Amniotic stem cell (primary cell): ENCODE data around the gene NCAPH2.

ENCODE experiments used
- DNase-seq: peaks from one replicate; lab custom pipeline; 2025; lab: John Stamatoyannopoulos, UW

Gene NCAPH2

DNA sequence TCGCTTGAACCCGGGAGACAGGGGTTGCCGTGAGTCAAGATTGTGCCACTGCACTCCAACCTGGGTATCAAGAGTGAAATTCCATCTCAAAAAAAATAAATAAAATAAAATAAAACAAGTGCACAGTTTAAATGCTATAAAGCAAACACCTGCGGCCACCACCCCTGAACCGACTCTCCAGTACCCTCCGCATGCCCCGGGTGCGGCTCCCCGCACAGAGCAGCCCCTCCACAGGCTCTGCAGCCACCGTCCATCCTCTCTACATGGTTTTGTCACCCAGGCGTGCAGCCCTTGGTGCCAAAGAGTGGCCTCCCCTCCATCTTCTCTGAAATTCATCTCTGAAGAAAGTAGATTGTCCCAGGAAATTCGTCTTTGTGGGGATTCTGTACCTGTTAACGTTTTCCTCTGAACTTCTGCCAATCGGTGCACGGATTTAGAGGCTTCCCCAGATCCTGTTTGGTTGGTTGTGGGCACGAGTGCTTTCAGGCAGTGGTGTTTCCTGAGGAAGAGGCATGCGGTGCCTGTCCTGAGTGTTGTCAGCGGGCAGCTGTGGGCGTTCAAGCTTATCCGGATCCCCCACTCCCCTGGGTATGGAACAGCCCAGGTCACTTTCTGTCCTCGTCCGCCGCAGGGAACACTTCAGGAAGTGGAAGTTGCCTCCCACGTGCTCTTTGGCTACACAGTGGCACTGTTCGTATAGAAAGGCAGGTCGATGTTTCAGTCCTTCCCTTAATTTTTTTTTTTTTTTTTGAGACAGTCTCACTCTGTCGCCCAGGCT is 17.3 kb upstream of the NCAPH2 start:
- no peak for DNase-seq

DNA sequence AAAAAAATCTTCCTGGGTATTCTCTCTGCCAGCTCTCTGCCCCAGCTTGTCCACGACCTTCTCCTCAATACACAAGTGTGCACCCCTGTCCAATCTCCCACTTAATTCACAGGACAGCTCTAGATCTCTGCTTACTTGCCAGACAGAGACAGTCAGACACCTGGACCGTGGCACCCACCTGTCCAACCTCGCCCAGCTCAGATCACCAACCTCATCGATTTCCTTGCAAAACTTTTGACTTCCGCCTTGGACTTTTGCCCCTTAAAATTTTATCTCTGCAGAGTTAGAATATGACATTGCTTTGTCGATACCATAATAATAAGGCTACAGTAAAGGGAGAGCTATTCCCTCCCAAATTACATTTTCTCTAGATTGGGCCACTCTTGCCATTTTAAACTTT is 10.9 kb upstream of the NCAPH2 start:
- no peak for DNase-seq

DNA sequence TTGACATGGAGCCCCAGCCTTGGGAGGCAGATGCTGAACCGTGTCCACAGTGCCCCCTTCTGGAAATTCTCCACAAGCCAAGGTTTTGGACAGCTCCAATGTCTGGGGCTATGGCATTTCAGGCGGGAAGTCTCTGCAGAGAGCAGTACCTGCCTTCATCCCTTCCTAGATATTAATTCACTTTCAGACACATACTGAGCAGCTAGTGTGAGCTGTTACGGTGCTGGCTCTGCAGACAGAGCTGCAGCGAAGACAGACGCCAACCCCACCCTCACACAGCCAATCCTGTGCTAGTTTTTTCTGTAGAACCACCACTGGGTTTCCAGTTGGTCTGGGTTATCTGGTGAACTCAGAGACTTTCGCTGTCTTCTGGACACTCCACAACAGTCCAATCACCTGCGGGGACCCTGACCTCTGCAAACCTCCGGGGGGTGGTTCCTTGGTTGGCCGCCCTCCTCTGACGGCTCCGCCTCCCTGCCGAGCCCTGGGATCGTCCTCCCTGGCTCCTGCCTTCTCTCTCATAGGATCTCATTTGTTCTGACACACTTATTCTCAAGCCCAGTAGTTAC is 9.6 kb upstream of the NCAPH2 start:
- DNase-seq, result no peak

DNA sequence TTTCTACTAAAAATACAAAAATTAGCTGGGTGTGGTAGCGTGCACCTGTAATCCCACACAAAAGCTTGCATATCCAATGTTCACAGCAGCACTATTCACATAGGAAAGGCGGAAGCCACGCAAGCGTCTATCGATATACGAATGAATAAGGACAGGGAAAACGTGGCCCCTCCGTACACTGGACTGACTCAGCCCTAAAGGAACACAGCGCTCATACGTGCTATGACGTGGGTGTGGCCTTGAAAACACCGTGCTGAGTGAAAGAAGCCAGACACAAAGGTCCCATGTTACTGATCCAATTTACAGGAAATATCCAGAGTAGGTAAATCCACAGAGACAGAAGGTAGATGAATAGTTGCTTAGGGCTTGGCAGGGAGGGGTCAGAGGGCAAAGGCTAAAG is 7.6 kb upstream of the NCAPH2 start:
- DNase-seq, result no peak

DNA sequence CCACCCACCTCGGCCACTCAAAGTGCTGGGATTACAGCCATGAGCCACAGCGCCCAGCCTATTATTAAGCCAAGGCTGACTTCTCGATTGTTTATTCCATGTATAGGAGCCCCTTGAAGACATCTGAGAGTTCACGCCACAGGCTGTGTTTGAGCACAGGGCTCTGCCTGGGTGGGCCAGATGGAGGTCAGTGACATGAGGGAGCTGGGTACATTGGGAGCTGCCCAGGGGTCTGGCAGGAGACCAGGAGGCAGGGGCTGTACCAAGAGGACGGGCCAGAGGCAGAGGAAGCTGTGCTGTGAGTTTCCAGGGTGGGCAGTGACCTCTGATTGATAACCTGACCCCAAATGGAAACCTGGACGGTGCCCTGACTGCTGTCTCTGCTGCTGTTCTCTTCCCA is 5.9 kb upstream of the NCAPH2 start:
- no peak for DNase-seq

GRCh38 chr22:50502628-50503474 is 5.2 kb upstream of the NCAPH2 start:
- no peak for DNase-seq

DNA sequence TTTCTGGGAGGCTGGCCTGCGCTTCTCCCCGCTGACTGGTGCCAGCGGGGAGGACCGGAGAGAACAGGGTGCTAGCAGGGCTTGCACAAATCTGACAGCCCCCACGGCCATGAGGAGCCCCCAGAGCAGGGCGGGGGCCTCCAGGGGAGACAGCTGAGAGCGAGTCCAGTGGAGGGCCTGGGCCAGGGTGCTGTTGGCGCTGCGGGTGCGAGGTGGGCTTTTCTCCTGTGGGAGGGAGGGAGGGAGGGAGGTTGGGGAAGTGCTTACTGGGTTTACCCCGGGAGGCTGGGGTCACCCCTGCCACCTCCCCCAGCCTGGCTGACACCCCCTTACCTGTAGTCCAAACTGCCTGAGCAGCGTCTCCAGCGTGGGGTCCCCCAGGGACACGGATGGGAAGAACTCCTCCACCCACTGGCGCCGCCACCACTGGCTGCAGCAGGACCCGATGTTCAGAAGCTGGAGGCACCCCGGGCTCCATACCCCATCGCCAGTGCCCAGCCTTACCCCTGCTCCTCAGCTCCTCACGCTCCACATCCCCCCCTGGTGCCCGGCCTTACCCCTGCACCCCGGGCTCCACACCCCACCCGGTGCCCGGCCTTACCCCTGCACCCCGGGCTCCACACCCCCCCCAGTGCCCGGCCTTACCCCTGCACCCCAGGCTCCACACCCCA is 4.4 kb upstream of the NCAPH2 start:
- DNase-seq, result no peak

- DNase-seq, result no peak
Observed at GRCh38 chr22:50504369-50505211, 3.4 kb upstream of the NCAPH2 start.

DNA sequence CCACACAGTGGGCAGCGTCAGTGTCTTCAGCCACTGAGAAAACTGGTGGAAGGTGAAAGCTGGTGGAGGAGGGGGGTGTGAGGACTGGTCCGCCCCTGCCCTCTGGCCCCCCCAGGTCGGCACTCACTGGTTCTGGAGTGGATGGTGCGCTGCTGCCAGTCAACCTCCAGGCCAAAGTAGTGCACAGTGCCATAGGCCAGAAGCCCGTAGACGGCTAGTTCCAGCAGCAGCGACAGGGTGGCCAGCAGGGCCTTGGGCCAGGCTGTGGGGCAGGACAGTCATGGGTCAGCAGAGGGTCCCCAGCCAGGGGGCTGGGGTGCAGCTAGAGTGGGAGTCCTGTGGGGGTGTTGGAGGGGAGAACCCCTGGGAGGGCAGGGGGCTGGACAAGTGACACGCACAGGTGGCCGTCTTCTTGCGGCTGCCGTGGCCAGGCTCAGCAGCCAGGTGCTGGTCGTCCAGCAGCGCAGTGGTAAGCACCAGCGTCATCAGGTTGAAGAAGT is 2.7 kb upstream of the NCAPH2 start:
- no peak for DNase-seq

DNA sequence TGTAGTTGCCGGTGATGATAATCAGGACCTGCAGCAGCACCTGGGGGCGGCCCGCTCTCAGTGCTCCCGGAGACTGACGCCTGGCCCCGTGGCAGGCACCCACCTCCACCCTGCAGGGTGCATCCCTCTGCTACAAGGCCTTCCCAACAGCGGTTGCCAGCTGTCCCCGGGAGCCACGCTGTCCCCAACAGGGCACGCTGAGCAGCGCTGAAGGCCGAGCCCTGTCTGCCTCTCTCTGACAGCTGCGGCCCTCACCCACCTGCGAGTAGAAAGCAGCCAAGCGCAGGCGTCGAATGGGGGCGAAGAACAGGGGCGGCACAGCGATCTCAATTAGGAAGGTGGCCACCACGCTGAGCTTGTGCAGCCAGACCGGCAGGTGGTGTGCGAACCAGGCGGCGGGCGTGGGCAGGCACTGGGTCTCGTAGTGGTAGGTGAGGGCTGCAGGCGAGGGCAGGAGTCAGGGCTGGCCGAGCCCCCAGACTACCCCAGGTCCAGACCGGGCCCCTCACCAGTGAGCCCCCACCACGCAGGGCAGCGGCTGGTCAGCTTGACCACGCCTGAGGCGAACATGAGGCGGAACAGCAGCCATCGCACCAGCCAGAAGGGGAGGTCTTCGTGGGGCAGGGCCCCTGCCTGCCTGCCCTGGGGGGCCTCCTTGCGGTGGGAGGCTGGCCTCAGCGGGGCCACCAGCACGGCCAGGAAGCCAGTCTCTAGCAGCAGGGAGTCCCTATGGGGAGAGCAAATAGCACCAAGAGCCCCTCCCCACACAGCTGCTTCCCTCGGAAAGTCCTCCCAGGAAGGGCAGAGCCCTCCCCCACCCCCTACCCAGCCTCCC is 2.0 kb upstream of the NCAPH2 start:
- no peak for DNase-seq

- no peak for DNase-seq
Observed at GRCh38 chr22:50506611-50507420, 1.2 kb upstream of the NCAPH2 start.

- no peak for DNase-seq
Observed at GRCh38 chr22:50507421-50507990, 518 bp upstream of the NCAPH2 start, which contains the start of gene LMF2. Gene LMF2 (minus strand): TSS chr22:50507702. CDS start chr22:50507675, 27 bp downstream.

- DNase-seq, result no peak
Observed at GRCh38 chr22:50508897-50509296, 873 bp downstream of the NCAPH2 start.

GRCh38 chr22:50513175-50513574 is 5.2 kb downstream of the NCAPH2 start:
- no peak for DNase-seq

DNA sequence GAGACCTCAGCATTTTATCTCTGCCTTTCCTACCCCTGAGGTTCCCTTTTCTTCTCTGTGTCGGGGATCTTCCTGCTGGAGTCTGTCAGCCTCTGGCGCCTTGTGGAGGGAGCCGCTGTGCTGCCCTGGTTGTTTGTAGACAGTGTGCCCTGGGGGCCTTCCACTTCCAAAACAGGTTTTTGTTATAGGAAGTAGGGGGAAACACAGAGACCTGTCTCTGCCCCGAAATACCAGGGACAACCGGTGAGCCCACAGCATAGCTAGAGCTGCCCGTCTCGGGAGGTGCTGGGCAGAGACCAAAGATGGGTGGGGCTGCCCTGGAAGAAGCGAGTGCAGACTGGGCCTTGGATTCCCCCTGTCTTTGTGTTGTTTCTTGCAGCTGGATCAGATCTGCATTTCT is 8.0 kb downstream of the NCAPH2 start:
- DNase-seq, result no peak

DNA sequence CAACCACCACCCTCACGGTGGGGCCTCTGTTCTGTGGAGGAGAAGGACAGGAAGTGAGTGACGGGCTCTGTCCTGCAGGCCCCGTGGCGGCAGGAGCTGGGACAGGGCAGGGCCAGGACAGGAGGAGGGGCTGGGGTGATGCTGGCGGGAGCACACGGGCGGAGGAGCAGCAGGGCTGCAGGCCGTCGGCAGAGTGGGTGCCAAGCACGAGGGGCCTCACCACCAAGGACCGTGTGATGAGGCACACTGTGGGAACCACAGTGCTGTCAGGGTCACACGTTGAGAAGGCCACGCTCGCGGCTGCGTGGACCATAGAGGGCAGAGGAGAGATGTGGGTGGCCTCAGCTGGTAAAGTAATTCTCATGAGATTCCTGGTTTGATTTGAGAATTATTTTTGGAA is 8.9 kb downstream of the NCAPH2 start:
- DNase-seq, result no peak

DNA sequence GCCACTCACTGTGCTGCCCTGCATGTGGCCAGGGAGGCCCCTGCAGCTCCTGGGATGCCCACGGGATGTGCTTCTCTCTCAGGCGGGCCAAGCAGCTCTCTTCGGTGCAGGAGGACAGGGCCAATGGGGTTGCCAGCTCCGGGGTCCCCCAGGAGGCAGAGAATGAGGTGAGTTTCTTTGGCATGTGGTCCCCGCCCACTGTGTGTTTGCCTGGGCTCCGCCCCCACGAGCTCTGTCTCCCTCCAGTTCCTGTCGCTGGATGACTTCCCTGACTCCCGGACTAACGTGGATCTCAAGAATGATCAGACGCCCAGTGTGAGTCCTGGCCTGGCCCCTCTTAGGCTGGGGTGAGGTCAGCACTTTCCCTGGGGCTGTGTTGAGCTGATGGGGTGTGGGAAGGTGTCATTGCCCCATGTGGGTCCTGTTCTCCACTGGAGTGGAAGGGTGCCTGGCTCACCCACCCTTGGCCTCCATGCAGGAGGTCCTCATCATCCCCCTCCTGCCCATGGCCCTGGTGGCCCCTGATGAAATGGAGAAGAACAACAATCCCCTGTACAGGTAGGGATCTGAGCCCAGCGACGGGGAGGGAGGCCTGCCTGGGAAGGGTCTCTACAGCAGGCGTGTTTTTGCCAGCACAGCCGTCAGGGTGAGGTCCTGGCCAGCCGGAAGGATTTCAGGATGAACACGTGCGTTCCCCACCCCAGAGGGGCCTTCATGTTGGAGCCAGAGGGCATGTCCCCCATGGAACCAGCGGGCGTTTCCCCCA is 9.7 kb downstream of the NCAPH2 start:
- DNase-seq, result no peak

DNA sequence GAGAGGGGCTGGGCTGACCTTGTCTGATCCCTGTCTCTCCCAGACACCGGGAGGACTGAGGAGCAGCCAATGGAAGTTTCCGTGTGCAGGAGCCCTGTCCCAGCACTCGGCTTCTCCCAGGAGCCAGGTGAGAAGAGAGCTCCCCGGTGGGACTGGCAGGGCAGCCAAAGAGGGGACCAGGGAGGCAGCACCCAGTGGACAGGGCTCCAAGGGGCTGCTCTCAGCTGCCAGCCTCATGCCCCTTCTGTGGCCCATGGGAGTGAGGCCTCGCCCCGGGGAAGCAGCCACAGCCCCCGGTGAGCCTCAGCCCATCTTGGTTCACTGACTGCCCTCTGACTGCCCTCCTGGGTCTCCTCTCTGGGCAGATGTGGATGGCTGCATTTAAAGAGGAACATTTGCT is 10.6 kb downstream of the NCAPH2 start:
- DNase-seq, result no peak
